ENCODE data around the gene EPX. TPM values are rescaled to one million over a fixed set of nuclear protein-coding genes. Genes with fewer than 3 reads are reported as not detected.
A peak's percentile ranks its signal among the peaks of the same experiment; 100 is the strongest.

The EPX gene
- total and polyA plus RNA-seq, 2 donors (not counting 1 experiment from before 2014, with no cell fraction given) = not detected

DNA sequence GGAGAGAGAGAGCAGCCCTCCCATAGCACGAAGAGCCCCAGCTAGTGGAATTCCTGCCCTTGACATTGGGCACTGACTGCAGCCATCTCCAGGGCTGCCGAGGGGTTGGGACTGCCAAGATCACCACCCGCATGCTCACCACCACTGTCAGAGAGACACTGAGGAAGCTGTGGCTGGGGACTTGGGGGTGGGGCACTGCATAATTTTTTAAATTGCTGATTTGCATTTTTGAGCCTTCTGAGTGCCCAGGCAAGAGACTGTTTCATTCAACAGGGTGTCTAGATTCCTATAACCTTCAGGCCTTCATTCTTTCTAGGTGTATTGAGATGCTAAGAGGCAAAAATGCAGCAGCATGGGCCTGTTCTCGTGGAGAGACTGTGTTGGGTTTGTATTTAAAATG is 9.0 kb upstream of the EPX start:
- H3K27me3 ChIP-seq (ENCODE audit: control insufficient read depth, insufficient read depth, low read length) = peaks cover 8% of the 10 kb centered on the region
- H3K27ac ChIP-seq (ENCODE audit: insufficient read depth, low read length) = no peak overlapping the region
- no peak for DNase-seq (ENCODE audit: low read depth in 2 of 2)
- H4K20me1 ChIP-seq (ENCODE audit: control insufficient read depth, extremely low read depth, insufficient read depth, low read length) = no peaks in the 10 kb centered on the region
- TF ChIP-seq, protein P1, sequence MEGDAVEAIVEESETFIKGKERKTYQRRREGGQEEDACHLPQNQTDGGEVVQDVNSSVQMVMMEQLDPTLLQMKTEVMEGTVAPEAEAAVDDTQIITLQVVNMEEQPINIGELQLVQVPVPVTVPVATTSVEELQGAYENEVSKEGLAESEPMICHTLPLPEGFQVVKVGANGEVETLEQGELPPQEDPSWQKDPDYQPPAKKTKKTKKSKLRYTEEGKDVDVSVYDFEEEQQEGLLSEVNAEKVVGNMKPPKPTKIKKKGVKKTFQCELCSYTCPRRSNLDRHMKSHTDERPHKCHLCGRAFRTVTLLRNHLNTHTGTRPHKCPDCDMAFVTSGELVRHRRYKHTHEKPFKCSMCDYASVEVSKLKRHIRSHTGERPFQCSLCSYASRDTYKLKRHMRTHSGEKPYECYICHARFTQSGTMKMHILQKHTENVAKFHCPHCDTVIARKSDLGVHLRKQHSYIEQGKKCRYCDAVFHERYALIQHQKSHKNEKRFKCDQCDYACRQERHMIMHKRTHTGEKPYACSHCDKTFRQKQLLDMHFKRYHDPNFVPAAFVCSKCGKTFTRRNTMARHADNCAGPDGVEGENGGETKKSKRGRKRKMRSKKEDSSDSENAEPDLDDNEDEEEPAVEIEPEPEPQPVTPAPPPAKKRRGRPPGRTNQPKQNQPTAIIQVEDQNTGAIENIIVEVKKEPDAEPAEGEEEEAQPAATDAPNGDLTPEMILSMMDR (conservative IDR thresholded peaks at IDR 0.05 in 1 of 2, IDR thresholded peaks at IDR 0.05 in 1 of 2; ENCODE audit: low read depth in 1 of 2, low read length in 2 of 2) = no peak
- TF ChIP-seq EZH2 (IDR thresholded peaks at IDR 0.05; ENCODE audit: low read length, missing control alignments) = no peak
- H3K4me1 ChIP-seq (ENCODE audit: control insufficient read depth, extremely low read depth, insufficient read depth, low read length) = no peaks in the 10 kb centered on the region
- H3K79me2 ChIP-seq (ENCODE audit: control insufficient read depth, insufficient read depth, low read length) = no peaks in the 10 kb centered on the region
- H2AFZ ChIP-seq (ENCODE audit: low read length) = no peak overlapping the region
- no peak overlapping the region for H3K4me2 ChIP-seq (ENCODE audit: extremely low read depth, insufficient read depth, low read length)
- no peak overlapping the region for H3K4me3 ChIP-seq (replicated peaks in 1 of 4; ENCODE audit: control extremely low read depth in 1 of 4, insufficient read depth in 1 of 4, low read depth in 3 of 4, low read length in 4 of 4)
- no peaks in the 10 kb centered on the region for H3K36me3 ChIP-seq (ENCODE audit: control insufficient read depth, insufficient read depth, low read length)
- H3K9me3 ChIP-seq (ENCODE audit: control insufficient read depth, insufficient read depth, low read depth, low read length) = no peaks in the 10 kb centered on the region
- H3K9ac ChIP-seq (ENCODE audit: insufficient read depth, low read length) = no peak overlapping the region

DNA sequence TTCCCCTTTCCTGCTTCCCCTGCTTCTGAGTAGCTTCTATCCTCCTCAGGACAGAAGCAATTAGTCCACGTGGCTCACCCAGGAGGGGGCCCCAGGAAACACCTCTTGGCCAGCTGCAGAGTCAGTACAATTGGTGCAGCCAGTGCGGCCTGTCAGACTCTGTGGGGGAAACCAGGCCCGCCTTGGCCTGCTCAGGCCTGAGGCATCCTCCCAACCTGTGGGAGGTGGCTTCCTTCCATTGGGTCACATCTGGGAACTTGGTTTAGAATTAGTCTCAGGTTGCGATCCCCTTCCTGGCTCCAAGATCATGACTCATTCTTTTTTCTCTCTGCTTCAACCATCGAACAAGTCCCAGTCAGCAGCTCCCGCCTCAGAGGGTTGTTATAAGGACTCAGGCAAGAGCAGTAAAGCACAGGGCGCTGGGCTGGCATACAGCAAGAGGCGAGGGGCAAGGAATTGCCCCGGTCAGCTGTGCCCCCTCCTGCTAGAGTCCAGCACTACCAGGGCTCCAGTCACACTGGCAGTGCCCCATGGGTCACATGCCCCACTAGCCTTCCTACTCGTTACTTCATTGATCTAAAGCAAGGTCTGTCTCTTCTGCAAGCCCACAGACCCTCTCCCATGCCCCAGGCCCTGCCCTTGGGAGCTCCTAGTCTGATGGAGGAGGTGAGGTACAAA is 8.1 kb upstream of the EPX start:
- Histone ChIP-seq H3K27me3 (ENCODE audit: control insufficient read depth, insufficient read depth, low read length) (peaks cover 8% of the 10 kb centered on the region), H3K4me1 (ENCODE audit: control insufficient read depth, extremely low read depth, insufficient read depth, low read length) (peaks cover under 1% of the 10 kb centered on the region), H3K4me2 (ENCODE audit: extremely low read depth, insufficient read depth, low read length) (no peak overlapping the region), H3K9ac (ENCODE audit: insufficient read depth, low read length) (no peak overlapping the region), H3K79me2 (ENCODE audit: control insufficient read depth, insufficient read depth, low read length) (no peaks in the 10 kb centered on the region), H3K4me3 (replicated peaks in 1 of 4; ENCODE audit: control extremely low read depth in 1 of 4, insufficient read depth in 1 of 4, low read depth in 3 of 4, low read length in 4 of 4) (no peak overlapping the region), H4K20me1 (ENCODE audit: control insufficient read depth, extremely low read depth, insufficient read depth, low read length) (no peaks in the 10 kb centered on the region), H3K27ac (ENCODE audit: insufficient read depth, low read length) (no peak overlapping the region), H3K36me3 (ENCODE audit: control insufficient read depth, insufficient read depth, low read length) (no peaks in the 10 kb centered on the region), H2AFZ (ENCODE audit: low read length) (no peak overlapping the region), H3K9me3 (ENCODE audit: control insufficient read depth, insufficient read depth, low read depth, low read length) (no peaks in the 10 kb centered on the region)
- DNase-seq (ENCODE audit: low read depth in 2 of 2) = peak; percentile 21 to 86
- TF ChIP-seq, protein P1 (conservative IDR thresholded peaks at IDR 0.05 in 1 of 2, IDR thresholded peaks at IDR 0.05 in 1 of 2; ENCODE audit: low read depth in 1 of 2, low read length in 2 of 2) = no peak
- TF ChIP-seq EZH2 (IDR thresholded peaks at IDR 0.05; ENCODE audit: low read length, missing control alignments) = no peak

DNA sequence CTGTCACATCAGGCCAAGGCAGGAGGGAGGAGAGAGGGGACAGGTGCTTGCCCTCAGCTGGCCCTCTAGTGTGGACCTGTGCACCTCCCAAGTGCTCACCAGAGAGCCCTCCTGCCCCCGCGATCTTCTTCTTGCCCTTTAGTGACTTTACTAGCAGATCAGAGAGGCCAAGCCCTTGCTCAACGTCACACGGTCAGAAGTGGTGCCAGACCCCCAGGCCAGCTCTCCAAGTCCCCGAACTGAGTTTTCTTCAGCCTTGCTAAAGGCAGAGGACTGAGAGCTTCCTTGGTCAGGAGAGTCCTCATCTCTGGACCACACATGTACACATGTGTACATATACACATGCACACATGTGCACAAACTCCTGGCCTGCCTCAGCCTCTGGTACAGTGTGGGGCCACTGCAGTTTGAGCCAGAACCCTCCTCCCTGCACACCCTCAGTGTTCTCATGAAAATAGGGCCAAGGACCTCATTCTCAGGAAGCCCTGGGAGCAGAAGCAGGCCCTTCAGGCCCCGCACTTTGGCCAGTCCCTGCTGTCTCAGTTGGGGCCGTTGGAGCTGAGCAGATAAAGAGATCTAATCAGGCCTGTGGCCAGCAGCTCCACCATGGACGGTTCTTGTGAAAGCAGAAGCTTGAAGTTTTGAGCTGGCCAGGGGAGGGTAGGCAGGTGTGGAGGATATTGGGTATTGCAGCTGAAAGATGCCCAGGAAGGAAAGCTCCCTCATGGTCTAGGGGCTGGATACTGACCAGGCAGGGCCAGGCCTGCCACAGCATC is 7.4 kb upstream of the EPX start:
- Histone ChIP-seq H3K4me2 (ENCODE audit: extremely low read depth, insufficient read depth, low read length) (no peak overlapping the region), H3K9me3 (ENCODE audit: control insufficient read depth, insufficient read depth, low read depth, low read length) (no peaks in the 10 kb centered on the region), H3K27ac (ENCODE audit: insufficient read depth, low read length) (no peak overlapping the region), H3K27me3 (ENCODE audit: control insufficient read depth, insufficient read depth, low read length) (peaks cover 8% of the 10 kb centered on the region), H3K9ac (ENCODE audit: insufficient read depth, low read length) (no peak overlapping the region), H3K79me2 (ENCODE audit: control insufficient read depth, insufficient read depth, low read length) (no peaks in the 10 kb centered on the region), H3K4me1 (ENCODE audit: control insufficient read depth, extremely low read depth, insufficient read depth, low read length) (peaks cover 7% of the 10 kb centered on the region), H3K36me3 (ENCODE audit: control insufficient read depth, insufficient read depth, low read length) (no peaks in the 10 kb centered on the region), H2AFZ (ENCODE audit: low read length) (no peak overlapping the region), H3K4me3 (replicated peaks in 1 of 4; ENCODE audit: control extremely low read depth in 1 of 4, insufficient read depth in 1 of 4, low read depth in 3 of 4, low read length in 4 of 4) (no peak overlapping the region), H4K20me1 (ENCODE audit: control insufficient read depth, extremely low read depth, insufficient read depth, low read length) (no peaks in the 10 kb centered on the region)
- DNase-seq (ENCODE audit: low read depth in 2 of 2) = no peak
- no peak for TF ChIP-seq EZH2 (IDR thresholded peaks at IDR 0.05; ENCODE audit: low read length, missing control alignments)
- TF ChIP-seq, protein P1 (conservative IDR thresholded peaks at IDR 0.05 in 1 of 2, IDR thresholded peaks at IDR 0.05 in 1 of 2; ENCODE audit: low read depth in 1 of 2, low read length in 2 of 2) = no peak
